Pericardium fibroblast (primary cell): ENCODE data around the gene PRKAA2. TPM values are rescaled to one million over a fixed set of nuclear protein-coding genes. Genes with fewer than 3 reads are reported as not detected.

ENCODE experiments used
- total RNA-seq: library from RNA; depleted of rRNA; stranded (reverse); fragments of >200 nt; gene quantifications from 2 replicates; pipeline ENCODE4 v1.2.3, GENCODE V29; 2015

PRKAA2 gene
- 0.12 and 0.17 TPM in 2 replicates for total RNA-seq

DNA sequence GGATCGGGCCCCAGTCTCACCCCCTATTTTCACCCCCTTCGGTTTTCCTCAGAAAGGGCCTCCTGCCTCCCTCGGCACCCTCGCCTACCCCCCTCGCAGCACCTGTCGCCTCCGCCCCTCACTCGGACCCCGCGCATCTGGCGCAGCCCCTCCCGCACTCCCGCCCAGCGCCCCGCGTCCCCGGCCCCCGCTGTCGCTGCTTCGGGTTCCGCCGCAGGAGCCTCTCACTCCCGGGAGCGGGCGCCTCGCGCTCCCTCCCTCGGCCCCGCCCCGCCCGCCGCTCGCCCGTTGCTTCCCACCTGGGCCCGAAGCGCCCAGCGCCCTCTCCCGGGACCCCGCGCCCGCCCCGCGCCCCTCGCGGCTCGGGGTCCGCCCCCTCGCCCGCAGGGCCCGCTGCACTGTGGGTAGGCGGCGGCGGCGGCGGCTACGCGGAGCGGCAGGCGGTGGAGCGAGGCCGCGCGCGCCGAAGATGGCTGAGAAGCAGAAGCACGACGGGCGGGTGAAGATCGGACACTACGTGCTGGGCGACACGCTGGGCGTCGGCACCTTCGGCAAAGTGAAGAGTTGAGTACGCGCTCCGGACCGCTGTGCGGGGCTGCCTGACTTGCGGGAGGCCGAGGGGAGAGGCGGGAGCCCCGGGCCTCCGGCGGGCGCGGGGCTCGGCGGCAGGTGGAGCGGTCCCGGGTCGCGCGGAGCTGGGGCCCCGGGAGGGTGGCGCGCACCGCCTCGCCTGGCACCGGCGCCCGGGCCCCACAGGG lies at the start of gene PRKAA2:
Gene PRKAA2 (plus strand): TSS at position 396 of the 758 bp plus-strand sequence. CDS start 74 bp downstream, at position 470.

Other genes starting within 250 kb of the PRKAA2 start
- 179 and 306 TPM in 2 replicates for gene PLPP3, start 65.8 kb upstream of the PRKAA2 start, total RNA-seq
- gene FYB2, start 174.1 kb downstream of the PRKAA2 start, total RNA-seq: not detected in 2 replicates
- not detected in 2 replicates for gene C8A, start 209.5 kb downstream of the PRKAA2 start, total RNA-seq